Body of pancreas (tissue), 4 donors: ENCODE data around the gene C1QTNF12. TPM values are rescaled to one million over a fixed set of nuclear protein-coding genes. Genes with fewer than 3 reads are reported as not detected.

Experiments
- ATAC-seq: fragments of 150-250 bp; one replicate; pipeline ENCODE4 v1.9.1; 2016
- DNase-seq, 4 donors: peaks; one replicate each; pipeline ENCODE4 v3.0.0-alpha.2; 2019
- H3K27ac ChIP-seq, 4 donors: fragments of 200-600 bp; sonication (generic); 1 replicate in 3 of 4; 2 replicates in 1 of 4; pipeline versions ENCODE4 v1.5.1 to v1.6.1; 2016 to 2019; ENCODE audit warnings: mild to moderate bottlenecking in 1 of 4, mixed read lengths in 1 of 4, moderate library complexity in 1 of 4
- H3K27me3 ChIP-seq, 2 donors: fragments of 200-600 bp; sonication (generic); one replicate each; pipeline ENCODE4 v1.6.0; 2016; ENCODE audit warnings: mild to moderate bottlenecking in 1 of 2
- H3K36me3 ChIP-seq, 2 donors: fragments of 200-600 bp; sonication (generic); replicated peaks in 1 of 2; 2 replicates each; pipeline ENCODE4 v1.5.1; 2016; ENCODE audit warnings: low read depth in 2 of 2; ENCODE audit not compliant: insufficient read depth in 1 of 2
- H3K4me1 ChIP-seq: fragments of 200-600 bp; sonication (generic); one replicate; pipeline ENCODE4 v1.6.0; 2016
- H3K4me3 ChIP-seq, 2 donors: fragments of 200-600 bp; sonication (generic); 1 replicate in 1 of 2; 2 replicates in 1 of 2; pipeline ENCODE4 v1.5.1; 2016 to 2019
- H3K9me3 ChIP-seq, 3 donors: fragments of 200-600 bp; sonication (generic); 1 replicate in 2 of 3; 2 replicates in 1 of 3; pipeline ENCODE4 v1.5.1; 2016
- POLR2A ChIP-seq, 3 donors: fragments of 450-650 bp; IDR thresholded peaks; one replicate each; pipeline ENCODE4 v1.6.1; 2016; ENCODE audit warnings: antibody characterized with exemption in 3 of 3, mild to moderate bottlenecking in 2 of 3
- WGBS, 2 donors: methylation state at CpG; one replicate each; pipeline ENCODE4 v1.1.5; 2017; 5-methylcytosine and 5-hydroxymethylcytosine counted together
- intact Hi-C: fragments of 100-400 bp; cut with DNase I; formaldehyde crosslinking; loops from one replicate; pipeline ENCODE4 v1.15.1; 2023
- total RNA-seq, 2 donors: library from RNA; depleted of rRNA; stranded (reverse); fragments of >200 nt; gene quantifications; one replicate each; pipeline ENCODE4 v1.1.0, GENCODE V29; 2016
- TF ChIP-seq, protein P1 (sequence below), 7 experiments: fragments of 450-650 bp in 4 of 7; fragments of 200-600 bp in 3 of 7; sonication (generic) in 3 of 7; IDR thresholded peaks; one replicate each; pipeline ENCODE4 v1.5.1; 2016 to 2019; ENCODE audit warnings: antibody characterized with exemption in 7 of 7

C1QTNF12 gene
- total RNA-seq, 2 donors from 2014 or later: not detected

DNA sequence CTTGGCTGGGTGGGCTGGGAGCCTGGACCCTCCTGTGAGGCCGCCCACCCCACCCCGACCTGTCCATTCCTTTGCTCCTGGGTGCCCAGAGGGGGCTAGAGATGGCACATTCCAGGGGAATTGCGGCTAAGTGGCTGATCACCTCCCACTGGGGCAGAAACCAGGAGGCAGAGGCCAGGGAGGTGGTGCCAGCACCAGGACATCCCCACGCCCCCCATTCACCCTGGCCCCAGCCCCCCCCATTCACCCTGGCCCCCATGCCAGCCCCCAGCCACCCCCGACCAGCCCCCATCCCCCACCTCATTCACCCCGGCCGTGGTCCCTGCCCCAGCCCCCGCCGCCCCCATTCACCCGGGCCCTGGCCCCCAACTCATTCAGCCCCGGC lies 6.2 kb downstream of the C1QTNF12 start:
- H3K27me3 ChIP-seq: peaks cover 0 to 5% of the 10 kb centered on the region in 2 donors
- H3K27ac ChIP-seq: no peak overlapping the region
- intact Hi-C loops: no loop called here
- WGBS, 2 donors: 37% methylated on average over 6 of the region's 11 CpGs; no CpG with 5 or more reads in 1 of the 2 donors
- peaks cover 13% of the 10 kb centered on the region for H3K4me1 ChIP-seq
- DNase-seq (no peak), ATAC-seq (no peak)
- no peak for TF ChIP-seq POLR2A (IDR thresholded peaks at IDR 0.05)
- TF ChIP-seq, protein P1, sequence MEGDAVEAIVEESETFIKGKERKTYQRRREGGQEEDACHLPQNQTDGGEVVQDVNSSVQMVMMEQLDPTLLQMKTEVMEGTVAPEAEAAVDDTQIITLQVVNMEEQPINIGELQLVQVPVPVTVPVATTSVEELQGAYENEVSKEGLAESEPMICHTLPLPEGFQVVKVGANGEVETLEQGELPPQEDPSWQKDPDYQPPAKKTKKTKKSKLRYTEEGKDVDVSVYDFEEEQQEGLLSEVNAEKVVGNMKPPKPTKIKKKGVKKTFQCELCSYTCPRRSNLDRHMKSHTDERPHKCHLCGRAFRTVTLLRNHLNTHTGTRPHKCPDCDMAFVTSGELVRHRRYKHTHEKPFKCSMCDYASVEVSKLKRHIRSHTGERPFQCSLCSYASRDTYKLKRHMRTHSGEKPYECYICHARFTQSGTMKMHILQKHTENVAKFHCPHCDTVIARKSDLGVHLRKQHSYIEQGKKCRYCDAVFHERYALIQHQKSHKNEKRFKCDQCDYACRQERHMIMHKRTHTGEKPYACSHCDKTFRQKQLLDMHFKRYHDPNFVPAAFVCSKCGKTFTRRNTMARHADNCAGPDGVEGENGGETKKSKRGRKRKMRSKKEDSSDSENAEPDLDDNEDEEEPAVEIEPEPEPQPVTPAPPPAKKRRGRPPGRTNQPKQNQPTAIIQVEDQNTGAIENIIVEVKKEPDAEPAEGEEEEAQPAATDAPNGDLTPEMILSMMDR (IDR thresholded peaks at IDR 0.05): no peak
- no peak overlapping the region for H3K4me3 ChIP-seq
- no peaks in the 10 kb centered on the region for H3K9me3 ChIP-seq
- H3K36me3 ChIP-seq: no peaks in the 10 kb centered on the region

DNA sequence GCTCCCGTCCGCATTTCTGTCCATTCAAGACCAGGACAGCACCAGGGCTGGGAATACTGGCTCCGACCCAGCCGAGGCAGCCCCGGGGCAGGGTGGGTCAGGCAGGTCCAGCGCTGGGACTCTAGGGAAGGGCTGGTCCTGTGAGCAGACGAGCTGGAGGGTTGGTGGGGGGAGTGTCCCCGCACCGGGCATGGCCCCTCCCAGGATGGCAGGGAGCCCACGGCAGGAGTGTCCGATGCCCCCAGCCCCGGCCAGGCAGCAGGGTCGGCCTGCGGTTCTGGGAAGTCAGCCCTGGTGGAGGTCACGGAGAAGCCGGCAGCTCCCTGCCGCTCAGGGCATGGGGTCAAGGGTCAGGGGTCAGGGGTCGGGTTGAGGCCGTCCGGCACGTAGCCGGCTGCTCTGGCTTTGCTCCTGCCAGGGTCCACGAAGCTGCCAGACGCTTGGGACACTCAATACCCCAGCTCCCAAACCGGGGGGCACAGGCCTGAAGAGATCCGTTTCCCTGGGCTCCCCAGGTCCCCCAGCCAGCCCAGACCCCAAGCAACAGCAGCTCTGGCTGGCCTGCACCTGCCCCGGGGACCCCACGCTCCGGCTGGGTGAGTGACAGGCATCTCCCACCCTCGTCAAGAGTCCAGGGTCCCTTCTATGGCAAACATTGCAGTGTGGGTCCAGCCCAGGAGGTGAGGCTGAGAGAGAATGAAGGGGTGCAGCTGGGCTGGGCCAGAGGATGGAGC lies 6.7 kb downstream of the C1QTNF12 start:
- ATAC-seq: no peak
- DNase-seq: no peak

DNA sequence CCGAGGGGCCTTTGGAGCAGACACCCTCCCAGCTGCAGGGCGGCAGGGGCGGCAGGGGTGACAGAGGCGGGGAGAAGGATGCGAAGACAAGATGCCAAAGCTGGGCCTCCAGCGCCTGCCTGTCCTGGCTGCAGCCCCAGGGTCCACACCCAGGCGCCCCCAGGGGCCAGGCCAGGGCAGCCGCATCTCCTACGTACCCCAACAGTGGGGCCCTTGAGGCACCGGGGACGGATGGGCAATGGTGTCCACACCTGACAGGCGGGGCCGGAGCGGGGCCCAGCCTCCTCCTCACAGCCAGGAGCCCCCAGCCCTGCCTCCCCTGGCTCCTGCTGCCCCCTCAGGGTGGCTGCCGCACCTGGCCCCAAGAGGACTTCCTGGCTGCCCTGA lies 7.3 kb downstream of the C1QTNF12 start:
- DNase-seq (no peak), ATAC-seq (no peak)
- H3K27me3 ChIP-seq: peaks cover 0 to 5% of the 10 kb centered on the region in 2 donors
- no peak overlapping the region for H3K4me3 ChIP-seq
- H3K36me3 ChIP-seq: no peaks in the 10 kb centered on the region
- TF ChIP-seq, protein P1 (IDR thresholded peaks at IDR 0.05): no peak
- TF ChIP-seq POLR2A (IDR thresholded peaks at IDR 0.05): no peak
- intact Hi-C loops: no loop called here
- no peak overlapping the region for H3K27ac ChIP-seq
- WGBS, 2 donors: 82% methylated on average over 15 of the region's 15 CpGs; no CpG with 5 or more reads in 1 of the 2 donors
- no peaks in the 10 kb centered on the region for H3K9me3 ChIP-seq
- H3K4me1 ChIP-seq: peaks cover 13% of the 10 kb centered on the region

More for the DNA sequence above, 6.7 kb downstream of the C1QTNF12 start:
- Histone ChIP-seq H3K4me3 (no peak overlapping the region), H3K4me1 (peaks cover 13% of the 10 kb centered on the region), H3K27ac (no peak overlapping the region), H3K9me3 (no peaks in the 10 kb centered on the region), H3K27me3 (peaks cover 0 to 5% of the 10 kb centered on the region in 2 donors), H3K36me3 (no peaks in the 10 kb centered on the region)
- intact Hi-C loops: no loop called here
- WGBS, 2 donors: 39% methylated on average over 30 of the region's 30 CpGs; no CpG with 5 or more reads in 1 of the 2 donors
- no peak for TF ChIP-seq POLR2A (IDR thresholded peaks at IDR 0.05)
- TF ChIP-seq, protein P1 (IDR thresholded peaks at IDR 0.05): no peak

DNA sequence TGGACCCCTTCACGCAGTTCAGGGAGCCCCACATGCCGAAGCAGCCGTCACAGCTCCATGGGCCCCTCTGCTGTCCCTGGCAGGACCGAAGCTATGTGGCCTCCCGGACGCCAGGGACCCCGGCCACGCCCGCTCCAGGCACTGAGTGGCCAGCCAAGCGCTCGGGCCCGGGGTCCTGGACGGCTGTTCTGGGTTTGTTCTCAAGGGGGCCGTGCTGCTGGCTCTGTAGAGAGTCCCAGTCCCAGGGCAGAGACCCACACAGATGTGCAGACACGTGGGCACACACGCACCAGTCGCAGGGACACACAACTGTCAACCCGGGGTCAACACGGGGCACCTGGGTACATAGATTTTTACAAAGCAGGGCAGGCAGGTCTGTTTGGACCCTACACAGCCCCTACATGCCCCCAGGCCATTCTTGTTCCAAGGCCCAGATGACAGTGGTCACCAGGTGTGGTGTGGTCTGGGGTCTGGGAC lies 7.8 kb downstream of the C1QTNF12 start:
- TF ChIP-seq, protein P1 (IDR thresholded peaks at IDR 0.05): no peak
- WGBS, 2 donors: 67 to 77% methylated on average over 1 to 19 of the region's 19 CpGs
- H3K27ac ChIP-seq: no peak overlapping the region
- H3K27me3 ChIP-seq: peaks cover 0 to 5% of the 10 kb centered on the region in 2 donors
- ATAC-seq (no peak), DNase-seq (no peak)
- no peaks in the 10 kb centered on the region for H3K36me3 ChIP-seq
- H3K9me3 ChIP-seq: no peaks in the 10 kb centered on the region
- intact Hi-C loops: no loop called here
- H3K4me1 ChIP-seq: peaks cover 13% of the 10 kb centered on the region
- no peak overlapping the region for H3K4me3 ChIP-seq
